GM23338 (cell line): ENCODE data around the gene EPB41L5. TPM values are rescaled to one million over a fixed set of nuclear protein-coding genes. Genes with fewer than 3 reads are reported as not detected.

Source experiments
- ATAC-seq: fragments of 200-7000 bp; cut with Tn5 transposase; 3 replicates; pipeline ENCODE4 v1.9.1; 2020
- DNase-seq: peaks from one replicate; pipeline ENCODE4 v3.0.0-alpha.2; 2015; ENCODE audit warnings: low spot score
- H2AFZ ChIP-seq: fragments of 200-600 bp; sonication (generic); 2 replicates; pipeline ENCODE4 v1.8.0; 2016; ENCODE audit warnings: antibody characterized with exemption, mild to moderate bottlenecking, moderate library complexity
- H3F3A ChIP-seq: fragments of 200-600 bp; sonication (generic); replicated peaks from 2 replicates; pipeline ENCODE4 v1.8.0; 2017; ENCODE audit warnings: antibody characterized with exemption, mixed run types, low read depth
- H3K27ac ChIP-seq: fragments of 200-600 bp; sonication (generic); 2 replicates; pipeline ENCODE4 v1.6.1; 2016; ENCODE audit warnings: low read depth
- H3K27me3 ChIP-seq: fragments of 200-600 bp; sonication (generic); 2 replicates; pipeline ENCODE4 v1.8.0; 2016; ENCODE audit warnings: mild to moderate bottlenecking, mixed run types, moderate library complexity; ENCODE audit not compliant: insufficient read depth
- H3K36me3 ChIP-seq: fragments of 200-600 bp; sonication (generic); 2 replicates; pipeline ENCODE4 v1.8.0; 2016; ENCODE audit warnings: mild to moderate bottlenecking; ENCODE audit not compliant: insufficient read depth
- H3K4me1 ChIP-seq: fragments of 200-600 bp; sonication (generic); 2 replicates; pipeline ENCODE4 v1.8.0; 2016; ENCODE audit warnings: mild to moderate bottlenecking, moderate library complexity; ENCODE audit not compliant: insufficient read depth
- H3K4me2 ChIP-seq: fragments of 200-600 bp; sonication (generic); 2 replicates; pipeline ENCODE4 v1.7.1; 2017; ENCODE audit warnings: mixed run types
- H3K4me3 ChIP-seq: fragments of 200-600 bp; sonication (generic); 2 replicates; pipeline ENCODE4 v1.6.1; 2016; ENCODE audit warnings: mixed run types
- H3K79me2 ChIP-seq: fragments of 200-600 bp; sonication (generic); replicated peaks from 2 replicates; pipeline ENCODE4 v1.8.0; 2017; ENCODE audit warnings: mild to moderate bottlenecking; ENCODE audit not compliant: insufficient read depth
- H3K9me2 ChIP-seq: fragments of 200-600 bp; sonication (generic); 2 replicates; pipeline ENCODE4 v1.8.0; 2017; ENCODE audit not compliant: insufficient read depth
- H4K20me1 ChIP-seq: fragments of 200-600 bp; sonication (generic); replicated peaks from 2 replicates; pipeline ENCODE4 v1.8.0; 2017; ENCODE audit warnings: mild to moderate bottlenecking; ENCODE audit not compliant: insufficient read depth
- H3K27ac Mint-ChIP-seq: 2 replicates; pipeline ENCODE4 v1.8.0; 2020; ENCODE audit warnings: inconsistent platforms, mild to moderate bottlenecking, moderate library complexity, mixed read lengths
- H3K27me3 Mint-ChIP-seq: 3 replicates; pipeline ENCODE4 v1.8.0; 2022; ENCODE audit warnings: low read depth, mild to moderate bottlenecking, moderate library complexity, mixed read lengths, inconsistent platforms; ENCODE audit not compliant: insufficient read depth, poor library complexity
- H3K36me3 Mint-ChIP-seq: 3 replicates; pipeline ENCODE4 v1.8.0; 2021; ENCODE audit warnings: low read depth, mild to moderate bottlenecking, inconsistent platforms, moderate library complexity, mixed read lengths
- H3K4me1 Mint-ChIP-seq: 3 replicates; pipeline ENCODE4 v1.8.0; 2020; ENCODE audit warnings: mild to moderate bottlenecking, inconsistent platforms, mixed read lengths
- H3K4me3 Mint-ChIP-seq: 3 replicates; pipeline ENCODE4 v1.8.0; 2021; ENCODE audit warnings: moderate library complexity, mild to moderate bottlenecking, inconsistent platforms, mixed read lengths
- H3K9me3 Mint-ChIP-seq: 3 replicates; pipeline ENCODE4 v1.8.0; 2020; ENCODE audit warnings: moderate library complexity, mild to moderate bottlenecking, inconsistent platforms, mixed read lengths
- EZH2phosphoT487 ChIP-seq: fragments of 200-600 bp; sonication (generic); IDR thresholded peaks from one replicate; pipeline ENCODE4 v1.8.1; 2018; ENCODE audit warnings: antibody characterized with exemption; ENCODE audit not compliant: unreplicated experiment
- NANOG ChIP-seq: IDR thresholded peaks from 2 replicates; pipeline ENCODE4 v1.6.1; 2016; ENCODE audit warnings: antibody characterized with exemption, borderline replicate concordance
- STAT1 ChIP-seq: IDR thresholded peaks from one replicate; pipeline ENCODE4 v1.6.1; 2016; ENCODE audit warnings: antibody characterized with exemption; ENCODE audit not compliant: unreplicated experiment
- polyA plus RNA-seq: library from polyadenylated mRNA; unstranded; fragments of >200 nt; fragmentation: Nextera tagmentation; extraction: Ambion mirVana; gene quantifications from 2 replicates; pipeline ENCODE4 v1.2.1, GENCODE V29; 2016
- total RNA-seq: library from RNA; depleted of rRNA; stranded (reverse); fragments of >200 nt; shearing (Covaris generic); gene quantifications from 2 replicates; pipeline ENCODE4 v1.2.3, GENCODE V29; 2014
- TF ChIP-seq, protein P1 (sequence below), 2 experiments: fragments of 200-600 bp in 1 of 2; sonication (generic) in 1 of 2; conservative IDR thresholded peaks; 2 replicates each; pipeline versions ENCODE4 v1.5.1 to v1.6.1; 2016 to 2017; ENCODE audit warnings: antibody characterized with exemption in 2 of 2, low read depth in 2 of 2, mild to moderate bottlenecking in 2 of 2, moderate library complexity in 1 of 2
- TF ChIP-seq, protein P2 (sequence below): IDR thresholded peaks from one replicate; pipeline ENCODE4 v1.6.1; 2018; ENCODE audit warnings: antibody characterized with exemption; ENCODE audit not compliant: unreplicated experiment
- TF ChIP-seq, protein P3 (sequence below): fragments of 250-450 bp; sonication (Bioruptor Pico); IDR thresholded peaks from 2 replicates; pipeline ENCODE4 v1.5.0; 2020; ENCODE audit warnings: mild to moderate bottlenecking, moderate library complexity
- TF ChIP-seq, protein P4 (sequence below): IDR thresholded peaks from 2 replicates; pipeline ENCODE4 v1.6.1; 2016; ENCODE audit warnings: antibody characterized with exemption

The EPB41L5 gene
- total and polyA plus RNA-seq, 2 experiments from 2014 or later, result 15.5 to 35.4 TPM

DNA sequence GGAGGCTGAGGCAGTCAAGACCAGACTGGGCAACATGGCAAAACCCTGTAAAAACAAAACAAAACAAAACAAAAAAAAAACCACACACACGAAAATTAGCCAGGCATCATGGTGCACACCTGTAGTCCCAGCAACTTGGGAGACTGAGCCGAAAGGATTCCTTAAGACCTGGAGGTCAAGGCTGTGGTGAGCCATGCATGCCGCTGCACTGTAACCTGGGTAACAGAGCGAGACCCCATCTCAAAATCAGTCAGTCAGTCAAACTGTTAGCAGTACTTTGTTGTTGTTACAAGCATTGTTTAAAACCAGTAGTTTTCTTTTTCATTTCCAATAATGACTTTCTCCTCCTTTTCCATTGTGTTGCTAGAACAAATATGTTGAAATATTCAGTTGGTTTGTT, 21.7 kb downstream of the EPB41L5 start:
- H3K9me2 ChIP-seq, result no peaks in the 10 kb centered on the region
- Mint-ChIP-seq H3K9me3 (no peaks in the 10 kb centered on the region), H3K4me3 (no peak overlapping the region), H3K4me1 (peaks cover 17% of the 10 kb centered on the region), H3K27ac (no peak overlapping the region), H3K27me3 (peaks cover 2% of the 10 kb centered on the region), H3K36me3 (peaks cover 3% of the 10 kb centered on the region; the same call in 1 of the 3 replicates)
- H4K20me1 ChIP-seq, result no peaks in the 10 kb centered on the region; the same call in 1 of the 2 replicates
- ATAC-seq, result peak; percentile 61
- no peak overlapping the region for H2AFZ ChIP-seq
- H3K27ac ChIP-seq, result no peak overlapping the region
- H3K4me2 ChIP-seq, result no peak overlapping the region
- DNase-seq, result no peak
- H3K79me2 ChIP-seq, result peaks cover 53% of the 10 kb centered on the region
- H3F3A ChIP-seq, result no peaks in the 10 kb centered on the region
- peaks cover 6% of the 10 kb centered on the region for H3K4me1 ChIP-seq
- no peak overlapping the region for H3K4me3 ChIP-seq
- H3K36me3 ChIP-seq, result no peaks in the 10 kb centered on the region
- TF ChIP-seq EZH2phosphoT487 (no peak), NANOG (no peak), STAT1 (no peak)
- TF ChIP-seq, protein P1, sequence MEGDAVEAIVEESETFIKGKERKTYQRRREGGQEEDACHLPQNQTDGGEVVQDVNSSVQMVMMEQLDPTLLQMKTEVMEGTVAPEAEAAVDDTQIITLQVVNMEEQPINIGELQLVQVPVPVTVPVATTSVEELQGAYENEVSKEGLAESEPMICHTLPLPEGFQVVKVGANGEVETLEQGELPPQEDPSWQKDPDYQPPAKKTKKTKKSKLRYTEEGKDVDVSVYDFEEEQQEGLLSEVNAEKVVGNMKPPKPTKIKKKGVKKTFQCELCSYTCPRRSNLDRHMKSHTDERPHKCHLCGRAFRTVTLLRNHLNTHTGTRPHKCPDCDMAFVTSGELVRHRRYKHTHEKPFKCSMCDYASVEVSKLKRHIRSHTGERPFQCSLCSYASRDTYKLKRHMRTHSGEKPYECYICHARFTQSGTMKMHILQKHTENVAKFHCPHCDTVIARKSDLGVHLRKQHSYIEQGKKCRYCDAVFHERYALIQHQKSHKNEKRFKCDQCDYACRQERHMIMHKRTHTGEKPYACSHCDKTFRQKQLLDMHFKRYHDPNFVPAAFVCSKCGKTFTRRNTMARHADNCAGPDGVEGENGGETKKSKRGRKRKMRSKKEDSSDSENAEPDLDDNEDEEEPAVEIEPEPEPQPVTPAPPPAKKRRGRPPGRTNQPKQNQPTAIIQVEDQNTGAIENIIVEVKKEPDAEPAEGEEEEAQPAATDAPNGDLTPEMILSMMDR (conservative IDR thresholded peaks at IDR 0.05; ENCODE audit: low read depth in 2 of 2), result no peak
- TF ChIP-seq, protein P2, sequence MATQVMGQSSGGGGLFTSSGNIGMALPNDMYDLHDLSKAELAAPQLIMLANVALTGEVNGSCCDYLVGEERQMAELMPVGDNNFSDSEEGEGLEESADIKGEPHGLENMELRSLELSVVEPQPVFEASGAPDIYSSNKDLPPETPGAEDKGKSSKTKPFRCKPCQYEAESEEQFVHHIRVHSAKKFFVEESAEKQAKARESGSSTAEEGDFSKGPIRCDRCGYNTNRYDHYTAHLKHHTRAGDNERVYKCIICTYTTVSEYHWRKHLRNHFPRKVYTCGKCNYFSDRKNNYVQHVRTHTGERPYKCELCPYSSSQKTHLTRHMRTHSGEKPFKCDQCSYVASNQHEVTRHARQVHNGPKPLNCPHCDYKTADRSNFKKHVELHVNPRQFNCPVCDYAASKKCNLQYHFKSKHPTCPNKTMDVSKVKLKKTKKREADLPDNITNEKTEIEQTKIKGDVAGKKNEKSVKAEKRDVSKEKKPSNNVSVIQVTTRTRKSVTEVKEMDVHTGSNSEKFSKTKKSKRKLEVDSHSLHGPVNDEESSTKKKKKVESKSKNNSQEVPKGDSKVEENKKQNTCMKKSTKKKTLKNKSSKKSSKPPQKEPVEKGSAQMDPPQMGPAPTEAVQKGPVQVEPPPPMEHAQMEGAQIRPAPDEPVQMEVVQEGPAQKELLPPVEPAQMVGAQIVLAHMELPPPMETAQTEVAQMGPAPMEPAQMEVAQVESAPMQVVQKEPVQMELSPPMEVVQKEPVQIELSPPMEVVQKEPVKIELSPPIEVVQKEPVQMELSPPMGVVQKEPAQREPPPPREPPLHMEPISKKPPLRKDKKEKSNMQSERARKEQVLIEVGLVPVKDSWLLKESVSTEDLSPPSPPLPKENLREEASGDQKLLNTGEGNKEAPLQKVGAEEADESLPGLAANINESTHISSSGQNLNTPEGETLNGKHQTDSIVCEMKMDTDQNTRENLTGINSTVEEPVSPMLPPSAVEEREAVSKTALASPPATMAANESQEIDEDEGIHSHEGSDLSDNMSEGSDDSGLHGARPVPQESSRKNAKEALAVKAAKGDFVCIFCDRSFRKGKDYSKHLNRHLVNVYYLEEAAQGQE, result no peak
- TF ChIP-seq, protein P3, sequence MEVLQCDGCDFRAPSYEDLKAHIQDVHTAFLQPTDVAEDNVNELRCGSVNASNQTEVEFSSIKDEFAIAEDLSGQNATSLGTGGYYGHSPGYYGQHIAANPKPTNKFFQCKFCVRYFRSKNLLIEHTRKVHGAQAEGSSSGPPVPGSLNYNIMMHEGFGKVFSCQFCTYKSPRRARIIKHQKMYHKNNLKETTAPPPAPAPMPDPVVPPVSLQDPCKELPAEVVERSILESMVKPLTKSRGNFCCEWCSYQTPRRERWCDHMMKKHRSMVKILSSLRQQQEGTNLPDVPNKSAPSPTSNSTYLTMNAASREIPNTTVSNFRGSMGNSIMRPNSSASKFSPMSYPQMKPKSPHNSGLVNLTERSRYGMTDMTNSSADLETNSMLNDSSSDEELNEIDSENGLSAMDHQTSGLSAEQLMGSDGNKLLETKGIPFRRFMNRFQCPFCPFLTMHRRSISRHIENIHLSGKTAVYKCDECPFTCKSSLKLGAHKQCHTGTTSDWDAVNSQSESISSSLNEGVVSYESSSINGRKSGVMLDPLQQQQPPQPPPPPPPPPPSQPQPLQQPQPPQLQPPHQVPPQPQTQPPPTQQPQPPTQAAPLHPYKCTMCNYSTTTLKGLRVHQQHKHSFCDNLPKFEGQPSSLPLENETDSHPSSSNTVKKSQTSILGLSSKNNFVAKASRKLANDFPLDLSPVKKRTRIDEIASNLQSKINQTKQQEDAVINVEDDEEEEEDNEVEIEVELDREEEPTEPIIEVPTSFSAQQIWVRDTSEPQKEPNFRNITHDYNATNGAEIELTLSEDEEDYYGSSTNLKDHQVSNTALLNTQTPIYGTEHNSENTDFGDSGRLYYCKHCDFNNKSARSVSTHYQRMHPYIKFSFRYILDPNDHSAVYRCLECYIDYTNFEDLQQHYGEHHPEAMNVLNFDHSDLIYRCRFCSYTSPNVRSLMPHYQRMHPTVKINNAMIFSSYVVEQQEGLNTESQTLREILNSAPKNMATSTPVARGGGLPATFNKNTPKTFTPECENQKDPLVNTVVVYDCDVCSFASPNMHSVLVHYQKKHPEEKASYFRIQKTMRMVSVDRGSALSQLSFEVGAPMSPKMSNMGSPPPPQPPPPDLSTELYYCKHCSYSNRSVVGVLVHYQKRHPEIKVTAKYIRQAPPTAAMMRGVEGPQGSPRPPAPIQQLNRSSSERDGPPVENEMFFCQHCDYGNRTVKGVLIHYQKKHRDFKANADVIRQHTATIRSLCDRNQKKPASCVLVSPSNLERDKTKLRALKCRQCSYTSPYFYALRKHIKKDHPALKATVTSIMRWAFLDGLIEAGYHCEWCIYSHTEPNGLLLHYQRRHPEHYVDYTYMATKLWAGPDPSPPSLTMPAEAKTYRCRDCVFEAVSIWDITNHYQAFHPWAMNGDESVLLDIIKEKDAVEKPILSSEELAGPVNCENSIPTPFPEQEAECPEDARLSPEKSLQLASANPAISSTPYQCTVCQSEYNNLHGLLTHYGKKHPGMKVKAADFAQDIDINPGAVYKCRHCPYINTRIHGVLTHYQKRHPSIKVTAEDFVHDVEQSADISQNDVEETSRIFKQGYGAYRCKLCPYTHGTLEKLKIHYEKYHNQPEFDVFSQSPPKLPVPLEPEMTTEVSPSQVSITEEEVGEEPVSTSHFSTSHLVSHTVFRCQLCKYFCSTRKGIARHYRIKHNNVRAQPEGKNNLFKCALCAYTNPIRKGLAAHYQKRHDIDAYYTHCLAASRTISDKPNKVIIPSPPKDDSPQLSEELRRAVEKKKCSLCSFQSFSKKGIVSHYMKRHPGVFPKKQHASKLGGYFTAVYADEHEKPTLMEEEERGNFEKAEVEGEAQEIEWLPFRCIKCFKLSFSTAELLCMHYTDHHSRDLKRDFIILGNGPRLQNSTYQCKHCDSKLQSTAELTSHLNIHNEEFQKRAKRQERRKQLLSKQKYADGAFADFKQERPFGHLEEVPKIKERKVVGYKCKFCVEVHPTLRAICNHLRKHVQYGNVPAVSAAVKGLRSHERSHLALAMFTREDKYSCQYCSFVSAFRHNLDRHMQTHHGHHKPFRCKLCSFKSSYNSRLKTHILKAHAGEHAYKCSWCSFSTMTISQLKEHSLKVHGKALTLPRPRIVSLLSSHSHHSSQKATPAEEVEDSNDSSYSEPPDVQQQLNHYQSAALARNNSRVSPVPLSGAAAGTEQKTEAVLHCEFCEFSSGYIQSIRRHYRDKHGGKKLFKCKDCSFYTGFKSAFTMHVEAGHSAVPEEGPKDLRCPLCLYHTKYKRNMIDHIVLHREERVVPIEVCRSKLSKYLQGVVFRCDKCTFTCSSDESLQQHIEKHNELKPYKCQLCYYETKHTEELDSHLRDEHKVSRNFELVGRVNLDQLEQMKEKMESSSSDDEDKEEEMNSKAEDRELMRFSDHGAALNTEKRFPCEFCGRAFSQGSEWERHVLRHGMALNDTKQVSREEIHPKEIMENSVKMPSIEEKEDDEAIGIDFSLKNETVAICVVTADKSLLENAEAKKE (CRISPR knock-in tag), result no peak
- TF ChIP-seq, protein P4, sequence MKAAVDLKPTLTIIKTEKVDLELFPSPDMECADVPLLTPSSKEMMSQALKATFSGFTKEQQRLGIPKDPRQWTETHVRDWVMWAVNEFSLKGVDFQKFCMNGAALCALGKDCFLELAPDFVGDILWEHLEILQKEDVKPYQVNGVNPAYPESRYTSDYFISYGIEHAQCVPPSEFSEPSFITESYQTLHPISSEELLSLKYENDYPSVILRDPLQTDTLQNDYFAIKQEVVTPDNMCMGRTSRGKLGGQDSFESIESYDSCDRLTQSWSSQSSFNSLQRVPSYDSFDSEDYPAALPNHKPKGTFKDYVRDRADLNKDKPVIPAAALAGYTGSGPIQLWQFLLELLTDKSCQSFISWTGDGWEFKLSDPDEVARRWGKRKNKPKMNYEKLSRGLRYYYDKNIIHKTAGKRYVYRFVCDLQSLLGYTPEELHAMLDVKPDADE, result no peak
- no peaks in the 10 kb centered on the region for H3K27me3 ChIP-seq
